SK-N-SH (cell line): ENCODE results near the gene LTBP2. TPM values are rescaled to one million over a fixed set of nuclear protein-coding genes. Genes with fewer than 3 reads are reported as not detected.
A peak's percentile ranks its signal among the peaks of the same experiment; 100 is the strongest.

Experiments used
- CTCF ChIA-PET: fragments of 300-600, 350-600 bp; formaldehyde crosslinking; extraction: SDS; loops from one replicate; lab custom pipeline; 2021; lab: Yijun Ruan, JAX
- POLR2A ChIA-PET: fragments of 350-600 bp; sonication (Branson Sonifier 250); formaldehyde crosslinking; extraction: SDS; loops from one replicate; lab custom pipeline; 2020; ENCODE audit warnings: antibody characterized with exemption, inconsistent platforms; lab: Yijun Ruan, JAX
- DNase-seq: peaks from one replicate; pipeline ENCODE4 v3.0.0; 2012
- H2AFZ ChIP-seq: fragments of 200-600 bp; sonication (generic); 2 replicates; pipeline ENCODE4 v1.8.1; 2016; ENCODE audit warnings: antibody characterized with exemption, mild to moderate bottlenecking, low read depth
- H3F3A ChIP-seq: fragments of 200-600 bp; sonication (generic); replicated peaks from 2 replicates; pipeline ENCODE3; 2016; ENCODE audit warnings: antibody characterized with exemption, mild to moderate bottlenecking; ENCODE audit not compliant: insufficient read depth
- H3K27ac ChIP-seq, 2 experiments: fragments of 200-500 bp in 1 of 2; fragments of 200-600 bp in 1 of 2; sonication (Bioruptor generic) in 1 of 2; sonication (generic), shearing (Covaris generic) in 1 of 2; 2 replicates each; pipeline versions ENCODE4 v1.5.1 to v1.6.1; 2014 to 2016; ENCODE audit warnings: low read depth in 2 of 2, inconsistent platforms in 1 of 2, low read length in 1 of 2, mild to moderate bottlenecking in 1 of 2, mixed read lengths in 1 of 2
- H3K27me3 ChIP-seq: fragments of 200-600 bp; sonication (generic), shearing (Covaris generic); 2 replicates; pipeline ENCODE4 v1.6.1; 2016; ENCODE audit warnings: mixed run types; ENCODE audit not compliant: insufficient read depth
- H3K36me3 ChIP-seq, 2 experiments: fragments of 200-500 bp in 1 of 2; fragments of 200-600 bp in 1 of 2; sonication (Bioruptor generic) in 1 of 2; sonication (generic) in 1 of 2; replicated peaks in 1 of 2; 2 replicates each; pipeline versions ENCODE3 to v1.5.1; 2014 to 2016; ENCODE audit warnings: low read length in 1 of 2, mild to moderate bottlenecking in 1 of 2; ENCODE audit not compliant: insufficient read depth in 2 of 2, control insufficient read depth in 1 of 2
- H3K4me1 ChIP-seq, 2 experiments: fragments of 200-500 bp in 1 of 2; fragments of 200-600 bp in 1 of 2; sonication (Bioruptor generic) in 1 of 2; sonication (generic), shearing (Covaris generic) in 1 of 2; 2 replicates each; pipeline versions ENCODE4 v1.5.1 to v1.6.1; 2014 to 2016; ENCODE audit warnings: low read depth in 1 of 2, low read length in 1 of 2, mixed run types in 1 of 2; ENCODE audit not compliant: insufficient read depth in 2 of 2, control insufficient read depth in 1 of 2
- H3K4me2 ChIP-seq: fragments of 200-600 bp; sonication (generic), shearing (Covaris generic); 2 replicates; pipeline ENCODE4 v1.6.1; 2017; ENCODE audit warnings: mixed run types
- H3K4me3 ChIP-seq, 2 experiments: fragments of 200-500 bp in 1 of 2; fragments of 200-600 bp in 1 of 2; sonication (Bioruptor generic) in 1 of 2; sonication (generic), shearing (Covaris generic) in 1 of 2; 2 replicates each; pipeline versions ENCODE4 v1.5.1 to v1.8.1; 2014 to 2016; ENCODE audit warnings: low read depth in 2 of 2, inconsistent platforms in 1 of 2, low read length in 1 of 2, mild to moderate bottlenecking in 1 of 2, mixed read lengths in 1 of 2, moderate library complexity in 1 of 2
- H3K79me2 ChIP-seq: fragments of 200-600 bp; sonication (generic); 2 replicates; pipeline ENCODE4 v1.8.1; 2017; ENCODE audit warnings: mild to moderate bottlenecking; ENCODE audit not compliant: insufficient read depth
- H3K9ac ChIP-seq: fragments of 200-600 bp; sonication (generic); 2 replicates; pipeline ENCODE4 v1.6.1; 2017; ENCODE audit warnings: mixed run types
- H3K9me2 ChIP-seq: fragments of 200-600 bp; sonication (generic); 2 replicates; pipeline ENCODE4 v1.6.1; 2017; ENCODE audit warnings: mixed run types
- H3K9me3 ChIP-seq: fragments of 200-600 bp; sonication (generic); 2 replicates; pipeline ENCODE4 v1.6.1; 2017; ENCODE audit warnings: mixed run types, mild to moderate bottlenecking, moderate library complexity
- H4K20me1 ChIP-seq: fragments of 200-600 bp; sonication (generic); 2 replicates; pipeline ENCODE4 v1.6.1; 2017; ENCODE audit warnings: mild to moderate bottlenecking, mixed run types; ENCODE audit not compliant: insufficient read depth
- CHD2 ChIP-seq: fragments of 150-350 bp; IDR thresholded peaks from 2 replicates; pipeline ENCODE4 v1.6.1; 2018; ENCODE audit warnings: low read length; ENCODE audit not compliant: partially characterized antibody
- CTCF ChIP-seq: fragments of 200-600 bp; sonication (generic); IDR thresholded peaks from 2 replicates; pipeline ENCODE4 v1.6.1; 2017; ENCODE audit warnings: antibody characterized with exemption, mild to moderate bottlenecking, moderate library complexity
- ELF1 ChIP-seq: IDR thresholded peaks from 2 replicates; pipeline ENCODE4 v1.4.0; 2012
- EP300 ChIP-seq, 2 experiments: IDR thresholded peaks; 2 replicates each; pipeline versions ENCODE4 v1.4.0 to v1.6.1; 2012; ENCODE audit warnings: borderline replicate concordance in 1 of 2, low read depth in 1 of 2, low read length in 1 of 2
- FOSL2 ChIP-seq: IDR thresholded peaks from 2 replicates; pipeline ENCODE4 v1.4.0; 2012; ENCODE audit warnings: low read depth, mild to moderate bottlenecking, moderate library complexity, borderline replicate concordance
- FOXJ3 ChIP-seq: sonication (generic); formaldehyde crosslinking; IDR thresholded peaks from 2 replicates; pipeline ENCODE4 v1.5.1; 2020; ENCODE audit warnings: mild to moderate bottlenecking, missing genetic modification reagents
- FOXM1 ChIP-seq: IDR thresholded peaks from 2 replicates; pipeline ENCODE4 v1.4.0; 2012; ENCODE audit warnings: low read depth, mild to moderate bottlenecking
- GATA2 ChIP-seq: sonication (generic); formaldehyde crosslinking; IDR thresholded peaks from 2 replicates; pipeline ENCODE4 v1.5.0; 2020; ENCODE audit warnings: mild to moderate bottlenecking, missing genetic modification reagents
- MAX ChIP-seq: IDR thresholded peaks from 2 replicates; pipeline ENCODE4 v1.4.0; 2012; ENCODE audit warnings: low read depth
- MXI1 ChIP-seq: IDR thresholded peaks from 2 replicates; pipeline ENCODE4 v1.6.1; 2012; ENCODE audit warnings: mild to moderate bottlenecking, low read depth, low read length, improper control_type of control experiment
- POLR2AphosphoS5 ChIP-seq: IDR thresholded peaks from 2 replicates; pipeline ENCODE4 v1.6.1; 2012; ENCODE audit warnings: low read depth, low read length
- RAD21 ChIP-seq: IDR thresholded peaks from 2 replicates; pipeline ENCODE4 v1.6.1; 2012; ENCODE audit warnings: mild to moderate bottlenecking, low read length
- RCOR1 ChIP-seq: fragments of 150-350 bp; IDR thresholded peaks from 2 replicates; pipeline ENCODE4 v1.6.1; 2017; ENCODE audit warnings: antibody characterized with exemption, low read length
- SMC3 ChIP-seq: IDR thresholded peaks from 2 replicates; pipeline ENCODE4 v1.6.1; 2012; ENCODE audit warnings: low read depth, low read length, improper control_type of control experiment
- TAF1 ChIP-seq: IDR thresholded peaks from 2 replicates; pipeline ENCODE4 v1.6.1; 2012; ENCODE audit warnings: low read depth, mild to moderate bottlenecking, low read length, moderate library complexity, borderline replicate concordance
- TEAD4 ChIP-seq: IDR thresholded peaks from 2 replicates; pipeline ENCODE4 v1.4.0; 2012; ENCODE audit warnings: mild to moderate bottlenecking, borderline replicate concordance; ENCODE audit not compliant: insufficient read depth
- WGBS: methylation state at CpG from one replicate; pipeline ENCODE4 v1.1.6; 2017; ENCODE audit warnings: low lambda C conversion rate; 5-methylcytosine and 5-hydroxymethylcytosine counted together
- polyA plus RNA-seq, 3 experiments: library from polyadenylated mRNA; depleted of rRNA; stranded (reverse); fragments of >200 nt; gene quantifications; 2 replicates each; pipeline ENCODE4 v1.2.3, GENCODE V29; 2012
- TF ChIP-seq, protein P1 (sequence below): fragments of 150-350 bp; IDR thresholded peaks from 2 replicates; pipeline ENCODE4 v1.6.1; 2016; ENCODE audit warnings: mild to moderate bottlenecking, low read depth, low read length
- TF ChIP-seq, protein P2 (sequence below): IDR thresholded peaks from 2 replicates; pipeline ENCODE4; 2012

LTBP2 gene
- polyA plus RNA-seq, 1 of the 3 experiments (the other 2 are of a cell fraction), result 58.8 TPM

- Histone ChIP-seq H3K4me1 (peaks cover 0 to 20% of the 10 kb centered on the region in 2 experiments; a peak in 2 of 4 replicates), H3K27me3 (no peaks in the 10 kb centered on the region), H3K27ac (no peak overlapping the region), H3F3A (no peaks in the 10 kb centered on the region), H2AFZ (no peak overlapping the region), H3K36me3 (no peaks in the 10 kb centered on the region), H3K9me3 (no peaks in the 10 kb centered on the region), H4K20me1 (no peaks in the 10 kb centered on the region), H3K4me3 (no peak overlapping the region), H3K9me2 (no peaks in the 10 kb centered on the region), H3K9ac (no peak overlapping the region), H3K4me2 (no peak overlapping the region), H3K79me2 (no peaks in the 10 kb centered on the region)
- ChIA-PET CTCF (interaction anchor here (1.3 to 8.0 kb wide), 4 partner anchors 30 to 140 kb away, joined by 6 to 64 read pairs (median 8); partner anchors contain the start of gene LTBP2), POLR2A (no interaction called here)
- no peak for DNase-seq
- no peak for TF ChIP-seq FOSL2
- TF ChIP-seq MAX, result no peak
- WGBS, result 93% methylated on average over 12 of the region's 12 CpGs
These were observed 29.8 kb upstream of the LTBP2 start for GRCh38 chr14:74641601-74642391.

- 100% methylated on average over 1 of the region's 1 CpG for WGBS
- no peaks in the 10 kb centered on the region for H3K27me3 ChIP-seq
- H3K4me3 ChIP-seq, result no peak overlapping the region
- no peak overlapping the region for H2AFZ ChIP-seq
- H3K79me2 ChIP-seq, result no peaks in the 10 kb centered on the region
- no peak overlapping the region for H3K9ac ChIP-seq
- TF ChIP-seq MXI1 (no peak), TAF1 (no peak), TEAD4 (no peak), ELF1 (no peak), MAX (no peak), CTCF (no peak), EP300 (IDR thresholded peaks at IDR 0.05; ENCODE audit: borderline replicate concordance in 1 of 2, low read depth in 1 of 2, low read length in 1 of 2) (no peak), RAD21 (no peak), SMC3 (no peak), FOXJ3 (CRISPR knock-in tag) (no peak), FOXM1 (no peak), RCOR1 (no peak), CHD2 (no peak), GATA2 (no peak), POLR2AphosphoS5 (no peak)
- TF ChIP-seq, protein P1, sequence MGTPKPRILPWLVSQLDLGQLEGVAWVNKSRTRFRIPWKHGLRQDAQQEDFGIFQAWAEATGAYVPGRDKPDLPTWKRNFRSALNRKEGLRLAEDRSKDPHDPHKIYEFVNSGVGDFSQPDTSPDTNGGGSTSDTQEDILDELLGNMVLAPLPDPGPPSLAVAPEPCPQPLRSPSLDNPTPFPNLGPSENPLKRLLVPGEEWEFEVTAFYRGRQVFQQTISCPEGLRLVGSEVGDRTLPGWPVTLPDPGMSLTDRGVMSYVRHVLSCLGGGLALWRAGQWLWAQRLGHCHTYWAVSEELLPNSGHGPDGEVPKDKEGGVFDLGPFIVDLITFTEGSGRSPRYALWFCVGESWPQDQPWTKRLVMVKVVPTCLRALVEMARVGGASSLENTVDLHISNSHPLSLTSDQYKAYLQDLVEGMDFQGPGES, result no peak
- TF ChIP-seq, protein P2, sequence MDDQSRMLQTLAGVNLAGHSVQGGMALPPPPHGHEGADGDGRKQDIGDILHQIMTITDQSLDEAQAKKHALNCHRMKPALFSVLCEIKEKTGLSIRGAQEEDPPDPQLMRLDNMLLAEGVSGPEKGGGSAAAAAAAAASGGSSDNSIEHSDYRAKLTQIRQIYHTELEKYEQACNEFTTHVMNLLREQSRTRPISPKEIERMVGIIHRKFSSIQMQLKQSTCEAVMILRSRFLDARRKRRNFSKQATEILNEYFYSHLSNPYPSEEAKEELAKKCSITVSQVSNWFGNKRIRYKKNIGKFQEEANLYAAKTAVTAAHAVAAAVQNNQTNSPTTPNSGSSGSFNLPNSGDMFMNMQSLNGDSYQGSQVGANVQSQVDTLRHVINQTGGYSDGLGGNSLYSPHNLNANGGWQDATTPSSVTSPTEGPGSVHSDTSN, result no peak
- no peak overlapping the region for H3K4me2 ChIP-seq
- no peaks in the 10 kb centered on the region for H3F3A ChIP-seq
- peak overlapping the region in 1 of 2 experiments; percentile 86; a peak in 2 of 4 replicates for H3K27ac ChIP-seq
- H3K9me3 ChIP-seq, result no peaks in the 10 kb centered on the region
- ChIA-PET POLR2A (no interaction called here), CTCF (interaction anchor here (0.9 to 8.0 kb wide), 12 partner anchors 9 to 160 kb away, joined by 3 to 64 read pairs (median 6); partner anchors contain the start of gene LTBP2)
- no peaks in the 10 kb centered on the region for H3K9me2 ChIP-seq
- H4K20me1 ChIP-seq, result no peaks in the 10 kb centered on the region
- DNase-seq, result no peak
- peaks cover 0 to 43% of the 10 kb centered on the region in 2 experiments; a peak in 2 of 4 replicates for H3K4me1 ChIP-seq
- no peaks in the 10 kb centered on the region for H3K36me3 ChIP-seq
These were observed 26.9 kb upstream of the LTBP2 start for GRCh38 chr14:74638966-74639365.
